HCT116 (cell line): Measurements from ENCODE around the gene PIM1.

ENCODE experiments used
- EZH2phosphoT487 ChIP-seq: fragments of 200-600 bp; IDR thresholded peaks from 2 replicates; pipeline ENCODE4 v1.6.1; 2018; ENCODE audit warnings: antibody characterized with exemption, borderline replicate concordance
- POLR2A ChIP-seq: IDR thresholded peaks from 2 replicates; pipeline ENCODE4 v1.7.0; 2011; ENCODE audit warnings: borderline replicate concordance; ENCODE audit not compliant: insufficient read depth, insufficient read length; ENCODE audit errors: extremely low read depth
- POLR2AphosphoS5 ChIP-seq: IDR thresholded peaks from 2 replicates; pipeline ENCODE4 v1.6.1; 2011; ENCODE audit warnings: mild to moderate bottlenecking, low read depth, low read length, moderate library complexity
- SRF ChIP-seq: IDR thresholded peaks from 2 replicates; pipeline ENCODE4 v1.6.1; 2012; ENCODE audit warnings: low read depth
- TF ChIP-seq, protein P1 (sequence below), 3 experiments: fragments of 200-600 bp in 1 of 3; sonication (generic) in 1 of 3; IDR thresholded peaks in 2 of 3; conservative IDR thresholded peaks in 1 of 3; 2 replicates each; pipeline ENCODE4 v1.5.1; 2012 to 2017; ENCODE audit warnings: low read depth in 2 of 3, low read length in 2 of 3, antibody characterized with exemption in 1 of 3, borderline replicate concordance in 1 of 3, control low read depth in 1 of 3, mild to moderate bottlenecking in 1 of 3, mixed read lengths in 1 of 3, mixed run types in 1 of 3, moderate library complexity in 1 of 3; ENCODE audit not compliant: insufficient read depth in 1 of 3

DNA sequence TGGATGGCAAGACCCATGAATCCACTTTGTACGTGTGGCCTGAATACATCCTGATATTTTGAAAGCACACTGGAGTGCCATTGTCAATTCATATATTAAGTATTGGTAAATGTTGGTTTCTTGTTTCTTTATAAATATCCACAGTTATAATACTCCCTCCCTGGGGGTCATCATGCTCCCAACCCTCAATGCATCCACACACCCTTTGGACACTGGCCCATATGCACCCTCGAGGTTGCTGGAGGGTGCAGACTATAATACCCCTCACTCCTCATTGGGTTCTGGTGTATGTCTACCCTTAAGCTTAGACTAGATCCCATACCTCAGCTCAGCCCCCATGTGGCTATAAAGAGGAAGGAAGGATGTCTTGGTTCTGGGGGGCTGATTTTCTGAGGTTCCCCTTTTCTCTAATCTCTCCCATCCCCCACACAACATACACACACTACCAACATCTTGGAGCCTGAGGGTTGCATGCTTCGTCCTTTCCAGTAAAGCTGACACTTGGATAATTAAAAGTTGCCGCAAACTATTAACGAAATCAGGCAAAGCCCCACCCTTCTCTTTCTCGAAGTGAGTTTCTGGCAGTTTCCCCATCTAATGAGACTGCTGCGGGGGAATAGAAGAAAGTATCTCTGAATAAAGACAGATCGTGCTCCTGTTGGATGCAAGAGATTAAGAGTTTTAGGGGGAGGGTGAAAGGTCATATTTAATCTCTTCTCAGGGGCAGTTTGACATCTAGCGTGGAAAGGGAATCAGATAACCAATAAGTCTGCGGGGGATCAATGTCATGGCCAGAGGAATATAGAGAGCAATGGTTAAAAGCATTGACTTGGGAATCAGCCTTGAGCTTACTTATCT is 7.4 kb downstream of the PIM1 start:
- TF ChIP-seq, protein P1, sequence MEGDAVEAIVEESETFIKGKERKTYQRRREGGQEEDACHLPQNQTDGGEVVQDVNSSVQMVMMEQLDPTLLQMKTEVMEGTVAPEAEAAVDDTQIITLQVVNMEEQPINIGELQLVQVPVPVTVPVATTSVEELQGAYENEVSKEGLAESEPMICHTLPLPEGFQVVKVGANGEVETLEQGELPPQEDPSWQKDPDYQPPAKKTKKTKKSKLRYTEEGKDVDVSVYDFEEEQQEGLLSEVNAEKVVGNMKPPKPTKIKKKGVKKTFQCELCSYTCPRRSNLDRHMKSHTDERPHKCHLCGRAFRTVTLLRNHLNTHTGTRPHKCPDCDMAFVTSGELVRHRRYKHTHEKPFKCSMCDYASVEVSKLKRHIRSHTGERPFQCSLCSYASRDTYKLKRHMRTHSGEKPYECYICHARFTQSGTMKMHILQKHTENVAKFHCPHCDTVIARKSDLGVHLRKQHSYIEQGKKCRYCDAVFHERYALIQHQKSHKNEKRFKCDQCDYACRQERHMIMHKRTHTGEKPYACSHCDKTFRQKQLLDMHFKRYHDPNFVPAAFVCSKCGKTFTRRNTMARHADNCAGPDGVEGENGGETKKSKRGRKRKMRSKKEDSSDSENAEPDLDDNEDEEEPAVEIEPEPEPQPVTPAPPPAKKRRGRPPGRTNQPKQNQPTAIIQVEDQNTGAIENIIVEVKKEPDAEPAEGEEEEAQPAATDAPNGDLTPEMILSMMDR (IDR thresholded peaks at IDR 0.05 in 2 of 3, conservative IDR thresholded peaks at IDR 0.05 in 1 of 3; ENCODE audit: borderline replicate concordance in 1 of 3, insufficient read depth in 1 of 3, low read depth in 2 of 3, low read length in 2 of 3): no peak
- no peak for TF ChIP-seq SRF
- no peak for TF ChIP-seq POLR2A
- TF ChIP-seq EZH2phosphoT487: no peak
- no peak for TF ChIP-seq POLR2AphosphoS5
